Spleen (tissue), 11 donors: Measurements from ENCODE around the gene ZNF576. TPM values are rescaled to one million over a fixed set of nuclear protein-coding genes. Genes with fewer than 3 reads are reported as not detected.

Experiments
- DNase-seq: peaks from one replicate; pipeline ENCODE4 v3.0.0-alpha.2; 2020
- H3K27ac ChIP-seq, 8 donors: fragments of 200-600 bp; sonication (generic) in 7 of 8; 1 replicate in 4 of 8; 2 replicates in 4 of 8; pipeline versions ENCODE4 v1.5.0 to v1.8.0; 2016 to 2021; ENCODE audit warnings: inconsistent platforms in 4 of 8, mild to moderate bottlenecking in 4 of 8, moderate library complexity in 1 of 8
- H3K27me3 ChIP-seq, 7 donors: fragments of 200-600 bp; sonication (generic) in 6 of 7; replicated peaks in 1 of 7; 1 replicate in 4 of 7; 2 replicates in 3 of 7; pipeline versions ENCODE4 v1.5.0 to v1.8.0; 2016 to 2021; ENCODE audit warnings: inconsistent platforms in 3 of 7, mild to moderate bottlenecking in 1 of 7
- H3K36me3 ChIP-seq, 6 donors: fragments of 200-600 bp; sonication (generic) in 5 of 6; 1 replicate in 4 of 6; 2 replicates in 2 of 6; pipeline versions ENCODE4 v1.5.0 to v1.8.0; 2016 to 2021; ENCODE audit warnings: inconsistent platforms in 2 of 6
- H3K4me1 ChIP-seq, 6 donors: fragments of 200-600 bp; sonication (generic) in 5 of 6; 1 replicate in 3 of 6; 2 replicates in 3 of 6; pipeline versions ENCODE4 v1.5.0 to v1.8.0; 2016 to 2021; ENCODE audit warnings: inconsistent platforms in 3 of 6
- H3K4me3 ChIP-seq, 8 donors: fragments of 200-600 bp; sonication (generic) in 7 of 8; 1 replicate in 4 of 8; 2 replicates in 4 of 8; pipeline versions ENCODE4 v1.5.0 to v1.8.0; 2016 to 2021; ENCODE audit warnings: inconsistent platforms in 4 of 8, mild to moderate bottlenecking in 4 of 8, moderate library complexity in 2 of 8
- H3K9me3 ChIP-seq, 8 donors: fragments of 200-600 bp; sonication (generic) in 7 of 8; 1 replicate in 4 of 8; 2 replicates in 4 of 8; pipeline versions ENCODE4 v1.5.0 to v1.8.0; 2016 to 2021; ENCODE audit warnings: inconsistent platforms in 4 of 8
- POLR2A ChIP-seq, 3 donors: fragments of 450-650 bp; IDR thresholded peaks; one replicate each; pipeline ENCODE4 v1.5.1; 2017; ENCODE audit warnings: antibody characterized with exemption in 3 of 3, mild to moderate bottlenecking in 1 of 3
- POLR2AphosphoS5 ChIP-seq, 3 donors: sonication (generic); formaldehyde crosslinking; IDR thresholded peaks; one replicate each; pipeline ENCODE4 v1.5.1; 2017; ENCODE audit warnings: antibody characterized with exemption in 3 of 3
- WGBS, 5 donors: extraction: QIAGEN DNeasy Blood & Tissue Kit in 3 of 5; methylation state at CpG; one replicate each; pipeline versions ENCODE4 v1.1.5 to v1.1.7; 2013 to 2018; 5-methylcytosine and 5-hydroxymethylcytosine counted together
- intact Hi-C: fragments of 100-400 bp; cut with DNase I; formaldehyde crosslinking; loops from one replicate; pipeline ENCODE4 v1.15.0; 2023; ENCODE audit warnings: low total_unique reads
- polyA plus RNA-seq, 3 donors: library from polyadenylated mRNA; stranded (reverse); fragments of 200-250 nt; gene quantifications; one replicate each; pipeline ENCODE4 v1.2.1, GENCODE V29; 2013
- total RNA-seq, 7 donors: library from RNA; depleted of rRNA in 3 of 7; stranded (reverse); fragments of >200 nt in 3 of 7; fragmentation: NEBNext Ultra II Directional in 4 of 7; extraction: Animal tissue kit (Norgen Biotek cat#: 25700) in 4 of 7; gene quantifications; one replicate each; pipeline versions ENCODE4 v1.1.0 to v1.2.1, GENCODE V29; 2016 to 2021
- TF ChIP-seq, protein P1 (sequence below), 11 experiments: fragments of 200-600 bp in 7 of 11; fragments of 450-650 bp in 4 of 11; sonication (generic) in 4 of 11; IDR thresholded peaks in 8 of 11; conservative IDR thresholded peaks in 3 of 11; 1 replicate in 7 of 11; 2 replicates in 4 of 11; pipeline versions ENCODE4 v1.4.0 to v1.8.0; 2016 to 2021; ENCODE audit warnings: antibody characterized with exemption in 11 of 11, inconsistent platforms in 4 of 11, mild to moderate bottlenecking in 1 of 11
- donor health status: healthy with polysubstance abuse.
- donor health status: DM: no; HTN: no; CAD: no; lungs with moderate emphysema.
- donor health status: DM: no; HTN: no; CAD: no.
- donor health status: Bipolar disorder and iron deficiency.
- donor health status: healthy.
- donor health status: DM: no; HTN: no; CAD: no.
- donor health status: DM: yes; HTN: yes; CAD: no.

Gene ZNF576
- total and polyA plus RNA-seq, 10 donors: 6.9 to 14.7 (median 11.5) TPM

DNA sequence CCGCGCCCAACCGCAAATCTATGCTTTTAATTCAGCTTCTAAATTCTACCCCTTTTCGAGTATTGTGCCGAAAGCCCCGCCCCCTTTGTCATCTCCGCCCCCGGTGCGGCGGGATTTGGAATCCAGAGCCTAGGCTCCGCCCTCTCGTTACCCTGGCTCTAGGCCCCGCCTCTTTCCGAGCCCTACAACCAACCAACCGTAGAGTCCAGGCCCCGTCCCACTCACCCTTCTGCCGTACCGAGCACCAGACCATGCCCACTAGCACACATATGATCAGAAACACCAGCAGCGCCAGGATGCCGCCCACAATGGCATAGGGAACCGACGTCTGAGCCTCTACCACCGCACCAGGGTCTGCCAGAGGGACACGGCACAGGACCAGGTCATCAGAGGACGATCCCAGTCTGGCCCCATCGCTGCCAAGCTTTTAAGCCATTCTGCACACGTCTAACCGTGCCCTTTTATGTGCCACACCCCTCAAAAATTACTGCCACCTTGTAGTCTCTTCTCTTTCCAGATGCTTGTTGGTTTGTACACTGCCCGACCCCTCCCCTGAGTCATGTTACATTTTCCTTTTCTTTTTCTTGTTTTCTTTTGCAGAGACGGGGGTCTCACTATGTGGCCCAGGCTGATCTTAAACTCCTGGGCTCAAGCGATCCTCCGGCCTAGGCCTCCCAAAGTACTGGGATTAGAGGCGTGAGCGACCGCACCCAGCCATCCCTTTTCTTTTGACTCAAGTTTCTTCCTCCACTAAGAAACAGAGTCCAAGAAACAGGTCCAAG lies 27.7 kb downstream of the ZNF576 start:
- 86 to 91% (median 87%) methylated on average over 35 of the region's 35 CpGs for WGBS, 5 donors
- H3K27me3 ChIP-seq: peaks cover 0 to 21% (median 0%) of the 10 kb centered on the region in 7 donors
- no peaks in the 10 kb centered on the region for H3K9me3 ChIP-seq
- peaks cover 4 to 28% (median 18%) of the 10 kb centered on the region in 6 donors for H3K4me1 ChIP-seq
- intact Hi-C loops: no loop called here
- H3K4me3 ChIP-seq: no peak overlapping the region
- DNase-seq: no peak
- TF ChIP-seq, protein P1, sequence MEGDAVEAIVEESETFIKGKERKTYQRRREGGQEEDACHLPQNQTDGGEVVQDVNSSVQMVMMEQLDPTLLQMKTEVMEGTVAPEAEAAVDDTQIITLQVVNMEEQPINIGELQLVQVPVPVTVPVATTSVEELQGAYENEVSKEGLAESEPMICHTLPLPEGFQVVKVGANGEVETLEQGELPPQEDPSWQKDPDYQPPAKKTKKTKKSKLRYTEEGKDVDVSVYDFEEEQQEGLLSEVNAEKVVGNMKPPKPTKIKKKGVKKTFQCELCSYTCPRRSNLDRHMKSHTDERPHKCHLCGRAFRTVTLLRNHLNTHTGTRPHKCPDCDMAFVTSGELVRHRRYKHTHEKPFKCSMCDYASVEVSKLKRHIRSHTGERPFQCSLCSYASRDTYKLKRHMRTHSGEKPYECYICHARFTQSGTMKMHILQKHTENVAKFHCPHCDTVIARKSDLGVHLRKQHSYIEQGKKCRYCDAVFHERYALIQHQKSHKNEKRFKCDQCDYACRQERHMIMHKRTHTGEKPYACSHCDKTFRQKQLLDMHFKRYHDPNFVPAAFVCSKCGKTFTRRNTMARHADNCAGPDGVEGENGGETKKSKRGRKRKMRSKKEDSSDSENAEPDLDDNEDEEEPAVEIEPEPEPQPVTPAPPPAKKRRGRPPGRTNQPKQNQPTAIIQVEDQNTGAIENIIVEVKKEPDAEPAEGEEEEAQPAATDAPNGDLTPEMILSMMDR (IDR thresholded peaks at IDR 0.05 in 8 of 11, conservative IDR thresholded peaks at IDR 0.05 in 3 of 11): no peak
- TF ChIP-seq POLR2AphosphoS5 (IDR thresholded peaks at IDR 0.05) (no peak), POLR2A (IDR thresholded peaks at IDR 0.05) (no peak)
- no peaks in the 10 kb centered on the region for H3K36me3 ChIP-seq
- H3K27ac ChIP-seq: no peak overlapping the region

DNA sequence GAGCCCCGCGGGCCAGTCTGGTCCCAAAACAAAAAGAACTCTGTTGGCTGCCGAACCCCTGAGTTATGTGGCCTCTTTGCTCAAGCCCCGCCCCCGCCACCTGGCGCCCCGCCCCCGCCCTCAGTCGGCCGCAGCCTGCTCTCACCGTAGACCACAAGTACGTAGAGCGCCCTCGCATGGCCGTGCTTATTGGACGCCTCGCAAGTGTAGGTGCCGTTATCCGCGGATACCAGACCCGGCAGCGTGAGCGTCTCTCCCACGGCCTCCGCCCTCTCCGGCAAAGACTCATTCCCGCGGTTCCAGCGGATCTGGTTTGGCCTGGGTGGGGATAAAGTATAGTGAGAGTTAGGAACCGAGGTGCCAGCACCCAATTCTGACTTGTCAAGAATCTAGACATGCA lies 28.5 kb downstream of the ZNF576 start:
- Histone ChIP-seq H3K4me3 (no peak overlapping the region), H3K9me3 (no peaks in the 10 kb centered on the region), H3K27me3 (peaks cover 0 to 21% (median 0%) of the 10 kb centered on the region in 7 donors), H3K27ac (no peak overlapping the region), H3K4me1 (peaks cover 4 to 25% (median 16%) of the 10 kb centered on the region in 6 donors), H3K36me3 (no peaks in the 10 kb centered on the region)
- intact Hi-C loops: no loop called here
- TF ChIP-seq, protein P1 (IDR thresholded peaks at IDR 0.05 in 8 of 11, conservative IDR thresholded peaks at IDR 0.05 in 3 of 11): peak in 7 of 11 experiments; percentile 5 to 55 (median 38)
- TF ChIP-seq POLR2AphosphoS5 (IDR thresholded peaks at IDR 0.05) (peak in 1 of 3 donors; percentile 18), POLR2A (IDR thresholded peaks at IDR 0.05) (no peak)
- DNase-seq: peak; percentile 92
- WGBS, 5 donors: 7 to 25% (median 19%) methylated on average over 17 to 30 of the region's 30 CpGs

DNA sequence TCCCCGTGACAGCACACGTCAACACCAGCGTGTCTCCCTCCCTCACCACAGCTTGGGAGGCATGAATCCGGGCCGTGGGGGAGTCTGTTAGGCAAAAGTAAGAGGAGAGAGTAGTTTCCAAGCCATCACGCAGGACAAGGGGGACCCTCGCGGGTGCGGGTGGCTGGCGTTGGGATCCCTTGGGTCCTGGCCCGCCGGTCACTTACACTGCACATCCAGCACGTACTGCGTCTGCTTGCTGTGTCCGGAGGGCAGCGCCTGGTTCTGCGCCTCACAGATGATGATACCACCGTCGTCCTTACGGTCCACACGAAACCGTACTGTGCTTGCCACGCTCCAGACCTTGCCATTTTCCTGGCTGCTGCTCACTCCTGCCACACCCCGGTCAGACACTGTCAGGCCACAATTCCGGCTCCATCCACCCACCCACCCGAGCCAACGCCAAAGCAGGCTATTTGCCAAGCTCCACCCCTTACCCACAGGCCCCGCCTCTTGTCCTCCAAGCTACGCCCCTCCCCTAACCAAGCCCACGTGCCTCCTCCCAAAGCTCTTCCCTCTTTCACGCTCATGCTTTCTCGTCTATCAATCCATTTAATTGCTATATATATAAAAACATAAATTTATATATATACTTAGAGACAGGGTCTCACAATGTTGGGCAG lies 29.7 kb downstream of the ZNF576 start:
- Histone ChIP-seq H3K36me3 (no peaks in the 10 kb centered on the region), H3K9me3 (no peaks in the 10 kb centered on the region), H3K27ac (no peak overlapping the region), H3K4me3 (no peak overlapping the region), H3K27me3 (peaks cover 0 to 21% (median 0%) of the 10 kb centered on the region in 7 donors), H3K4me1 (peaks cover 0 to 14% (median 7%) of the 10 kb centered on the region in 6 donors)
- TF ChIP-seq POLR2A (IDR thresholded peaks at IDR 0.05) (no peak), POLR2AphosphoS5 (IDR thresholded peaks at IDR 0.05) (no peak)
- TF ChIP-seq, protein P1 (IDR thresholded peaks at IDR 0.05 in 8 of 11, conservative IDR thresholded peaks at IDR 0.05 in 3 of 11): no peak
- 68 to 81% (median 76%) methylated on average over 29 to 32 of the region's 32 CpGs for WGBS, 5 donors
- DNase-seq: no peak
- intact Hi-C loops: no loop called here

DNA sequence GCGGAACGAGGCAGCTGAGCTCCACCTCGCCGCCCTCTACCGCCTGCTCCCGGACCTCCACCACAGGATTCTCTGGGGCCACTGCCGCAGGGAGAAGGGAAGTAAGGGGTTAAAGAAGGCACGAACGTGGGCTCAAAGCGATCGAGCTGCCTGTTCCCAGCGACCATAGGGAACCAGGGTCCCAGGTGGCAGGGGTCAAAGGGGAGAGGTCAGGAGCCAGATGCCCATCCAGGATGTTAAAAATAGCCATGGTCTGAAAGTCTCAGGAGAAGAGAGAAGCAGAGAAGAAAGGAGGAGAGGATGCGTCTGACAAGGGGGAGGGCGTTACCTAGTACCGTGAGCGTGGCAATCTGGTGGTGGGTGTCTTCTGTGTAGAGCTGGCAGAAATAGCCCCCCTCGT lies 30.4 kb downstream of the ZNF576 start:
- H3K36me3 ChIP-seq: no peaks in the 10 kb centered on the region
- H3K4me3 ChIP-seq: no peak overlapping the region
- no peaks in the 10 kb centered on the region for H3K9me3 ChIP-seq
- no peak for TF ChIP-seq POLR2AphosphoS5 (IDR thresholded peaks at IDR 0.05)
- TF ChIP-seq, protein P1 (IDR thresholded peaks at IDR 0.05 in 8 of 11, conservative IDR thresholded peaks at IDR 0.05 in 3 of 11): no peak
- TF ChIP-seq POLR2A (IDR thresholded peaks at IDR 0.05): no peak
- peaks cover 0 to 21% (median 0%) of the 10 kb centered on the region in 7 donors for H3K27me3 ChIP-seq
- no peak overlapping the region for H3K27ac ChIP-seq
- intact Hi-C loops: no loop called here
- 45 to 57% (median 56%) methylated on average over 17 of the region's 17 CpGs for WGBS, 5 donors
- DNase-seq: no peak
- peaks cover 0 to 12% (median 7%) of the 10 kb centered on the region in 6 donors for H3K4me1 ChIP-seq
